Fibroblast of lung (primary cell): ENCODE data around the gene PSMD11. TPM values are rescaled to one million over a fixed set of nuclear protein-coding genes. Genes with fewer than 3 reads are reported as not detected.

ENCODE experiments used
- DNase-seq, 2 donors: peaks; one replicate each; pipeline versions ENCODE4 v3.0.0 to v3.0.0-alpha.2; 2010; ENCODE audit warnings: low read depth in 2 of 2
- H2AFZ ChIP-seq: 2 replicates; pipeline ENCODE4 v1.5.1; 2012; ENCODE audit warnings: low read length, control low read depth, inconsistent platforms
- H3K27ac ChIP-seq: 2 replicates; pipeline ENCODE4 v1.5.1; 2011; ENCODE audit warnings: low read length, control low read depth; ENCODE audit not compliant: insufficient read depth
- H3K27me3 ChIP-seq: 2 replicates; pipeline ENCODE4 v1.5.1; 2011; ENCODE audit warnings: mild to moderate bottlenecking, low read length; ENCODE audit not compliant: control insufficient read depth, insufficient read depth
- H3K36me3 ChIP-seq: 2 replicates; pipeline ENCODE4 v1.5.1; 2011; ENCODE audit warnings: low read length; ENCODE audit not compliant: control insufficient read depth, insufficient read depth
- H3K4me1 ChIP-seq: 2 replicates; pipeline ENCODE4 v1.5.1; 2011; ENCODE audit warnings: low read length; ENCODE audit not compliant: control insufficient read depth, insufficient read depth; ENCODE audit errors: extremely low read depth
- H3K4me2 ChIP-seq: 2 replicates; pipeline ENCODE4 v1.5.1; 2011; ENCODE audit warnings: low read length, control low read depth; ENCODE audit not compliant: insufficient read depth; ENCODE audit errors: extremely low read depth
- H3K4me3 ChIP-seq, 4 experiments: fragments of 200-600 bp in 1 of 4; sonication (generic) in 1 of 4; replicated peaks in 1 of 4; 2 replicates each; pipeline ENCODE4 v1.5.1; 2011 to 2016; ENCODE audit warnings: low read length in 4 of 4, low read depth in 3 of 4, mild to moderate bottlenecking in 3 of 4, control low read depth in 2 of 4, inconsistent platforms in 1 of 4, mixed read lengths in 1 of 4; ENCODE audit not compliant: insufficient read depth in 1 of 4; ENCODE audit errors: control extremely low read depth in 1 of 4
- H3K79me2 ChIP-seq: 2 replicates; pipeline ENCODE4 v1.5.1; 2012; ENCODE audit warnings: mild to moderate bottlenecking, low read length, inconsistent platforms; ENCODE audit not compliant: control insufficient read depth, insufficient read depth
- H3K9ac ChIP-seq: 2 replicates; pipeline ENCODE4 v1.5.1; 2011; ENCODE audit warnings: mild to moderate bottlenecking, low read length, control low read depth; ENCODE audit not compliant: insufficient read depth
- H3K9me3 ChIP-seq: 2 replicates; pipeline ENCODE4 v1.5.1; 2012; ENCODE audit warnings: low read depth, low read length; ENCODE audit not compliant: control insufficient read depth, insufficient read depth
- H4K20me1 ChIP-seq: 2 replicates; pipeline ENCODE4 v1.5.1; 2011; ENCODE audit warnings: low read length; ENCODE audit not compliant: control insufficient read depth, insufficient read depth; ENCODE audit errors: extremely low read depth
- EZH2 ChIP-seq: IDR thresholded peaks from 2 replicates; pipeline ENCODE4 v1.5.1; 2012; ENCODE audit warnings: low read length, control low read depth, mild to moderate bottlenecking; ENCODE audit errors: missing control alignments
- polyA plus RNA-seq, 2 donors: library from polyadenylated mRNA; depleted of rRNA in 1 of 2; stranded (reverse) in 1 of 2; unstranded in 1 of 2; fragments of >200 nt; gene quantifications; 2 replicates each; pipeline ENCODE4 v1.2.1, GENCODE V29; 2011 to 2012; ENCODE audit warnings: missing spikeins in 1 of 2
- total RNA-seq: library from RNA; depleted of rRNA; stranded (reverse); fragments of >200 nt; gene quantifications from 2 replicates; pipeline ENCODE4 v1.2.1, GENCODE V29; 2014
- TF ChIP-seq, protein P1 (sequence below), 2 donors: IDR thresholded peaks in 1 of 2; conservative IDR thresholded peaks in 1 of 2; 1 replicate in 1 of 2; 2 replicates in 1 of 2; pipeline ENCODE4 v1.5.1; 2011 to 2012; ENCODE audit warnings: low read length in 2 of 2, control low read depth in 1 of 2, inconsistent platforms in 1 of 2, low read depth in 1 of 2, mild to moderate bottlenecking in 1 of 2

The PSMD11 gene
- total and polyA plus RNA-seq, 2 donors (not counting 1 experiment from before 2014, with no cell fraction given): 74.1 to 77.9 TPM

DNA sequence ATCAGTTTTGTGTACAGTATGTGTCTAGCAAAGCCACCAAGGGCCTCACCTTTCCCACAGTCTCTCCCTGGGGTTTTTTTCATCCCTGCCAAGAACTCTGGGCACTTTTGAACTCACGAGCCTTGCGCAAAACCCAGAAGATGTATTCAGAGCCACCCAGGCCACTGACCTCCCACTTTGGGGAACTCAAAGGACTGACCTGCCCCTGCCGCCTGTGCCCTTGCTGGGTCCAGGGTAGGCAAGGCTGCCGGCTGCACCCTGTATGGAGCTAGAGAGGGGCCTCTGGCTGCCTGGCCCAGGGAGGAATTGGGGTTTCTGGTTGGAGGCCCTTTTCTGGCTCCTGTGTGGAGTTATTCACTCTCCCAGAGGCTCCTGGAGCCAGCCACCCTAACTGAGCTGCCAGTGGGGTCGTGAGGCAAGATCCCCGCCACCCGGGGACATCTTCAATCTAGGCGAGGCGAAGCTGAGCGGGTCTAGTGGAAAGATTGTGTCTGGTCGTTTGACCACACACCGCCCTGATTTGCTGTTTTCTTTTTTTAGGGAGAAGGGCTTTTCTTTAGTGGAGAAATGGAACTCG lies 44.4 kb downstream of the PSMD11 start:
- no peak for TF ChIP-seq EZH2
- TF ChIP-seq, protein P1, sequence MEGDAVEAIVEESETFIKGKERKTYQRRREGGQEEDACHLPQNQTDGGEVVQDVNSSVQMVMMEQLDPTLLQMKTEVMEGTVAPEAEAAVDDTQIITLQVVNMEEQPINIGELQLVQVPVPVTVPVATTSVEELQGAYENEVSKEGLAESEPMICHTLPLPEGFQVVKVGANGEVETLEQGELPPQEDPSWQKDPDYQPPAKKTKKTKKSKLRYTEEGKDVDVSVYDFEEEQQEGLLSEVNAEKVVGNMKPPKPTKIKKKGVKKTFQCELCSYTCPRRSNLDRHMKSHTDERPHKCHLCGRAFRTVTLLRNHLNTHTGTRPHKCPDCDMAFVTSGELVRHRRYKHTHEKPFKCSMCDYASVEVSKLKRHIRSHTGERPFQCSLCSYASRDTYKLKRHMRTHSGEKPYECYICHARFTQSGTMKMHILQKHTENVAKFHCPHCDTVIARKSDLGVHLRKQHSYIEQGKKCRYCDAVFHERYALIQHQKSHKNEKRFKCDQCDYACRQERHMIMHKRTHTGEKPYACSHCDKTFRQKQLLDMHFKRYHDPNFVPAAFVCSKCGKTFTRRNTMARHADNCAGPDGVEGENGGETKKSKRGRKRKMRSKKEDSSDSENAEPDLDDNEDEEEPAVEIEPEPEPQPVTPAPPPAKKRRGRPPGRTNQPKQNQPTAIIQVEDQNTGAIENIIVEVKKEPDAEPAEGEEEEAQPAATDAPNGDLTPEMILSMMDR (conservative IDR thresholded peaks at IDR 0.05 in 1 of 2, IDR thresholded peaks at IDR 0.05 in 1 of 2; ENCODE audit: low read depth in 1 of 2, low read length in 2 of 2): no peak
- no peaks in the 10 kb centered on the region for H3K9me3 ChIP-seq
- H3K27me3 ChIP-seq: no peaks in the 10 kb centered on the region
- no peak for DNase-seq
- no peak overlapping the region for H3K4me3 ChIP-seq
- no peak overlapping the region for H3K27ac ChIP-seq
- no peaks in the 10 kb centered on the region for H3K79me2 ChIP-seq
- no peak overlapping the region for H2AFZ ChIP-seq
- H3K36me3 ChIP-seq: no peaks in the 10 kb centered on the region
- H4K20me1 ChIP-seq: no peaks in the 10 kb centered on the region
- H3K4me2 ChIP-seq: no peak overlapping the region
- H3K9ac ChIP-seq: no peak overlapping the region
- H3K4me1 ChIP-seq: peaks cover 8% of the 10 kb centered on the region

DNA sequence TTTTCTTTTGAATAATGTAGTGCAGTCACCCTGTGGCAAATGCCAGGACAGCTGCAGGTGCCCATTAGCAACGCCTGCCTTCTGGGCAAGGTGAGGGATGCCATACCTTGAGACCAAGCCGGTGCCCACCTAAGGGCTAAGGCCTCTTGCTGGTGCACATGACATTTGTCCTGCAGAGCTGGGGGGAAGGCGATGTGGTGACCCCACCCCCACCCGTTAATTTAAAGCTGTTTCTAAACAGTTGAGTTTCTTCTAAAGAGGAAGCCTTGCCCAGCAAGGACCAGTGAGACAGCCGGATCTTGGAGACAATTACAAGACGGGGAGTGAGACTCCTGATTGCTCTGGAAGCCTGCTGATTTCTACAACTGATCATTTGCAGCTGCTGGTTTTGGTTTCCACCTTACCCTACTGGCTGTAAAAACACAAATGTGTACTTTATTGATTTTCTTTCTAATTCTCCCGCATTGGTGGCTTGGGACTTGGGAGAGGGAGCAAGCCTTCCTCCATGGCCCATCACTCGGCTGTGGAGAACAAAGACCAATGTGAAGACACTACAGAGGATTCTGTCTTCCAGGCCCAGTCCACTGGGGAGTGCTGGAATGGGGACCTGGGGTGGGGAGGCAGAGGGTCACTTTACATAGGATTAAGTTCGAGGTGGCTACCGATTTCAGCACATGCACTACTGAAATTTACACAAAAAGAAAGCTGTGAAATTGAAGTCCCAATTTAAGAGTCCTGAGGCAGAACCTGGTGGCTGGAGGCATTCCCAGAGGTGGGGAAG lies 45.2 kb downstream of the PSMD11 start:
- H3K36me3 ChIP-seq: no peaks in the 10 kb centered on the region
- TF ChIP-seq, protein P1 (conservative IDR thresholded peaks at IDR 0.05 in 1 of 2, IDR thresholded peaks at IDR 0.05 in 1 of 2; ENCODE audit: low read depth in 1 of 2, low read length in 2 of 2): no peak
- no peak for TF ChIP-seq EZH2
- H3K4me1 ChIP-seq: peaks cover 6% of the 10 kb centered on the region
- no peaks in the 10 kb centered on the region for H3K79me2 ChIP-seq
- H3K9ac ChIP-seq: no peak overlapping the region
- no peak overlapping the region for H3K4me2 ChIP-seq
- no peaks in the 10 kb centered on the region for H3K9me3 ChIP-seq
- H2AFZ ChIP-seq: no peak overlapping the region
- DNase-seq: no peak
- H3K27ac ChIP-seq: no peak overlapping the region
- no peak overlapping the region for H3K4me3 ChIP-seq
- H3K27me3 ChIP-seq: no peaks in the 10 kb centered on the region
- no peaks in the 10 kb centered on the region for H4K20me1 ChIP-seq

DNA sequence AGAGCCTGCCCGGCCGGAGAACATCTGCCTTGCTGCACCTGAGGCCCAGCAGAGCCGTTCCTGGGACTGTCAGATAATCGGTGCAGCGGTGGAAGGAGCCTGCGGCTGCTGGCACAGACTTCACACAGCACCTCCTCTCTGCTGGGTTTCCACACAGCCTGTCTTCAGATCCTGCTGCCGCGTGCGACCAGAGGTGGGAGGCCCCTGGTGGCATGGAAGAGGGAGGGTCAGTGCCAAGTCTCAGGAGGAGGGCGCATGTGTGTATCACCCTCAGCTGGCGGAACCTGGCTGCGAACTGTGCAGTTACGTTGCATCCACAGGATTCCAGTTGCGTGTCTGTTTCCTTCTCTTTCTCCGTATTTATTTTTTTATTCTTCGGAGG lies 45.8 kb downstream of the PSMD11 start:
- TF ChIP-seq EZH2: no peak
- TF ChIP-seq, protein P1 (conservative IDR thresholded peaks at IDR 0.05 in 1 of 2, IDR thresholded peaks at IDR 0.05 in 1 of 2; ENCODE audit: low read depth in 1 of 2, low read length in 2 of 2): no peak
- H2AFZ ChIP-seq: no peak overlapping the region
- no peaks in the 10 kb centered on the region for H3K36me3 ChIP-seq
- H3K27me3 ChIP-seq: no peaks in the 10 kb centered on the region
- no peak overlapping the region for H3K4me3 ChIP-seq
- DNase-seq: no peak
- no peaks in the 10 kb centered on the region for H3K9me3 ChIP-seq
- H3K9ac ChIP-seq: no peak overlapping the region
- no peak overlapping the region for H3K27ac ChIP-seq
- H4K20me1 ChIP-seq: no peaks in the 10 kb centered on the region
- no peaks in the 10 kb centered on the region for H3K79me2 ChIP-seq
- H3K4me1 ChIP-seq: peaks cover 6% of the 10 kb centered on the region
- H3K4me2 ChIP-seq: no peak overlapping the region
